ENCODE measurements around the gene SPTLC2. TPM values are rescaled to one million over a fixed set of nuclear protein-coding genes. Genes with fewer than 3 reads are reported as not detected.
A peak's percentile ranks its signal among the peaks of the same experiment; 100 is the strongest.

Gene SPTLC2
- total RNA-seq, 4 donors from 2014 or later: 13.2 to 35.2 (median 20.5) TPM

DNA sequence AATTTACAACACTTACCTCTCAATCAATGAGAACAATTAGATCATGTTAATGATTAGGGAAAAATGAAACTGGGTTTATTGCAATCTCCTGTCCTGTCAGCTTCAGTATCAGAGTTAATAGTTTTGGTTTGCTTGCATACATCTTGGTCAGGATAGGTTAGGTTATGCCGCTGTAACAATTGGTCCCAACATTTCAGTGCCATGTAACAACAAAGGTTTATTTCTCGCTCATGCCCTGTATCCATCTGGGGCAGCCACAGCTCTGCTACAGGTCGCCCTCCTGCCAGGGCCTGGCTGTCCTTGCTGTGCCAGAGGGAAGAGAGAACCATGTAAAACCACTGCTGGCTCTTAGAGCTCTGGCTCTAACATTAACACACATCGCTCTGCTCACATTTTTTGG is 30.5 kb upstream of the SPTLC2 start:
- H3K36me3 ChIP-seq: no peaks in the 10 kb centered on the region
- TF ChIP-seq, protein P1, sequence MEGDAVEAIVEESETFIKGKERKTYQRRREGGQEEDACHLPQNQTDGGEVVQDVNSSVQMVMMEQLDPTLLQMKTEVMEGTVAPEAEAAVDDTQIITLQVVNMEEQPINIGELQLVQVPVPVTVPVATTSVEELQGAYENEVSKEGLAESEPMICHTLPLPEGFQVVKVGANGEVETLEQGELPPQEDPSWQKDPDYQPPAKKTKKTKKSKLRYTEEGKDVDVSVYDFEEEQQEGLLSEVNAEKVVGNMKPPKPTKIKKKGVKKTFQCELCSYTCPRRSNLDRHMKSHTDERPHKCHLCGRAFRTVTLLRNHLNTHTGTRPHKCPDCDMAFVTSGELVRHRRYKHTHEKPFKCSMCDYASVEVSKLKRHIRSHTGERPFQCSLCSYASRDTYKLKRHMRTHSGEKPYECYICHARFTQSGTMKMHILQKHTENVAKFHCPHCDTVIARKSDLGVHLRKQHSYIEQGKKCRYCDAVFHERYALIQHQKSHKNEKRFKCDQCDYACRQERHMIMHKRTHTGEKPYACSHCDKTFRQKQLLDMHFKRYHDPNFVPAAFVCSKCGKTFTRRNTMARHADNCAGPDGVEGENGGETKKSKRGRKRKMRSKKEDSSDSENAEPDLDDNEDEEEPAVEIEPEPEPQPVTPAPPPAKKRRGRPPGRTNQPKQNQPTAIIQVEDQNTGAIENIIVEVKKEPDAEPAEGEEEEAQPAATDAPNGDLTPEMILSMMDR (IDR thresholded peaks at IDR 0.05): no peak
- TF ChIP-seq POLR2AphosphoS5 (IDR thresholded peaks at IDR 0.05) (no peak), POLR2A (IDR thresholded peaks at IDR 0.05) (no peak), EP300 (IDR thresholded peaks at IDR 0.05) (no peak)
- H3K4me1 ChIP-seq: peaks cover 0 to 9% (median 3%) of the 10 kb centered on the region in 3 donors
- ATAC-seq: no peak
- H3K27me3 ChIP-seq: no peaks in the 10 kb centered on the region
- H3K4me3 ChIP-seq: no peak overlapping the region
- no peak overlapping the region for H3K27ac ChIP-seq
- WGBS, 2 donors (ENCODE audit: low coverage in 1 of 2): 80 to 89% methylated on average over 3 to 4 of the region's 4 CpGs
- H3K9me3 ChIP-seq: no peaks in the 10 kb centered on the region

DNA sequence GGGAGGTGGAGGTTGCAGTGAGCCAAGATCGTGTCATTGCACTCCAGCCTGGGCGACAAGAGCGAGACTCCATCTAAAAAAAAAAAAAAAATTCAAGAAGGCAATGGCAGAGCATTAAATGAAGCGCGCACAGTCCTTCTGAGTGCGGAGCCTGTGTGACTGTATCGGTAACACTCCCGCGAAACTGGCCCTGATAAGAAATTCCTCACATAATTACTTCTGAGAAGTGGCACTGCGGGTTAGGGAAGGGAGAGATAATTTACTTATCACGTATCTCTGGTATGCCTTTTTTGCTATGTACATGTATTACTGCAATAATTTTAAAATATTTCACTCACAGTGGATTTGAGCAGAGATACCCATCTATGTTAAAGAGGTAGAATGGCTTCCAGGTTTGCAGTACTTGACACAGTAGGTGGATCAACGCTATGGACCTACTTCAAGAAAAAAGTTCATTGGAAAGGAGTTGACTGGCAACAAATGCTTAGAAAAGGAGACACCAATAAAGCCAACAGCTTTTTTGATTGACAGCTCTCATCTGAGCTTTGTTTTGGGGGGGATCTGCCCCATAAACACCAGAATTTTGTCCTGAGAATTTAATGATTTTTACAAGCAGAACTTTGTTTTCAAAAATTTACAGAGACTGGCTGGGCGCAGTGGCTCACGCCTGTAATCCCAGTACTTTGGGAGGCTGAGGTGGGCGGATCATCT is 29.2 kb upstream of the SPTLC2 start:
- Histone ChIP-seq H3K36me3 (no peaks in the 10 kb centered on the region), H3K9me3 (no peaks in the 10 kb centered on the region), H3K4me3 (no peak overlapping the region), H3K4me1 (peaks cover 0 to 20% (median 3%) of the 10 kb centered on the region in 3 donors), H3K27me3 (no peaks in the 10 kb centered on the region), H3K27ac (no peak overlapping the region)
- no peak for ATAC-seq
- WGBS, 2 donors (ENCODE audit: low coverage in 1 of 2): 81 to 87% methylated on average over 10 to 14 of the region's 15 CpGs
- TF ChIP-seq POLR2A (IDR thresholded peaks at IDR 0.05): no peak
- TF ChIP-seq, protein P1 (IDR thresholded peaks at IDR 0.05): no peak
- TF ChIP-seq POLR2AphosphoS5 (IDR thresholded peaks at IDR 0.05): no peak
- TF ChIP-seq EP300 (IDR thresholded peaks at IDR 0.05): no peak

DNA sequence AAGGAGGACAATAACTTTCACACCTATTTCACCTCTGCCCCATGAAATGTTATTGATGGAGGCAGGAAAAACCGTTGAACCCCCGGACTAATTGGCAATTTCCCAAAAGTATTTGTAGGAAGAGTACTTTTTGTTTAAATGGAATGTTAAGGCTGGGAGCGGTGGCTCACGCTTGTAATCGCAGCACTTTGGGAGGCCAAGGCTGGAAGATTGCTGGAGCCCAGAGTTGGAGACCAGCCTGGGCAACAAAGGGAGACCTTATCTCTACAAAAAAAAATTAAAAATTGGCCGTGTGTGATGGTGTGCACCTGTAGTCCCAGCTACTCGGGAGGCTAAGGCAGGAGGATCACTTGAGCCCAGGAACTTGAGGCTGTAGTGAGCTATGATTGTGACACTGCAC is 26.0 kb upstream of the SPTLC2 start:
- peak overlapping the region in 3 of 4 donors; percentile 79 to 83 (median 80) for H3K27ac ChIP-seq
- WGBS, 2 donors (ENCODE audit: low coverage in 1 of 2): 46 to 54% methylated on average over 5 to 7 of the region's 7 CpGs
- ATAC-seq: no peak
- no peaks in the 10 kb centered on the region for H3K27me3 ChIP-seq
- H3K4me3 ChIP-seq: peak overlapping the region; percentile 17 to 52
- H3K9me3 ChIP-seq: no peaks in the 10 kb centered on the region
- H3K36me3 ChIP-seq: no peaks in the 10 kb centered on the region
- no peak for TF ChIP-seq POLR2AphosphoS5 (IDR thresholded peaks at IDR 0.05)
- TF ChIP-seq POLR2A (IDR thresholded peaks at IDR 0.05): no peak
- no peak for TF ChIP-seq EP300 (IDR thresholded peaks at IDR 0.05)
- TF ChIP-seq, protein P1 (IDR thresholded peaks at IDR 0.05): no peak
- peaks cover 0 to 20% (median 3%) of the 10 kb centered on the region in 3 donors for H3K4me1 ChIP-seq

DNA sequence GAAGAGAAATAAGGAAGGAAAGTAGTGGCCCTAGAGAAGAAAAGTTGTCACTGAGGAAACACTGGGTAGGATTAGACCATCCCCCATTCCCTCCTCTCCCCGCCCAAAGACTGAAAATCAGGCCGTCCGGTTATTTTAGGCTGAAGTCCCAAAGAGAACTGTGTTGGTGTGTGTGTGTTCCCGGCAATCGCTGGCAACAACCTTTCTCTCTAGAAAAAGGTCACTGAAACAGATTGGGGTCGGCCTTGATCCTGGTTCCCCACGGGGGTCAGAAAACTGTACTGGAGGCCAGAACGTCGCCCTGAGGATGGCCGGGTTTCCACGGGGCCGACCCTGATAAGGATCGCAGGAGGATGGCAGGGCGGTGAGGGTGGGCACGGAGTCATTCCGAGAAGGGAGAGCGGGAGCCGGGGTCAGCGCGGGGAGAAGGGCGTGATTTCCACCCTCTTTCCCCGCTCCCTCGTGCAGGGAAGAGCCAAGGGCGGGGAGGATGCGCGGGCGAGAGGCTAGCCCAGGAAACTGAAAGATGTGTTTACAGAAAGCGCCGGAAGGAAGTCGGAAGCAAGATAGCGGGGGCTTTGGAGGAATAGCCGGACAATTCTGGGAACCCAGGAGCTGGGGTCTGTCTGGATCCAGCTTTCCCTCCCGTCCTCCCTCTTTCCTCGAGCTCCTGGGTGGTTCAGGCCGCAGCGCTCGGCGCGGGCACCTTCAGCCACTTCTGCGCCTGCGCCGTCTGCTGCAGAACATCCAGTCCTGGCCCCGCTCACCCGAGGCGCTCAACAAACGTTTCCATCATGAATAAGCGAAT is 25.3 kb upstream of the SPTLC2 start:
- Histone ChIP-seq H3K9me3 (no peaks in the 10 kb centered on the region), H3K27ac (peak overlapping the region; percentile 10 to 83 (median 80)), H3K4me1 (peaks cover 0 to 20% (median 3%) of the 10 kb centered on the region in 3 donors), H3K36me3 (no peaks in the 10 kb centered on the region), H3K27me3 (no peaks in the 10 kb centered on the region), H3K4me3 (peak overlapping the region; percentile 17 to 52)
- WGBS, 2 donors (ENCODE audit: low coverage in 1 of 2): 13 to 16% methylated on average over 5 to 25 of the region's 47 CpGs
- TF ChIP-seq POLR2A (IDR thresholded peaks at IDR 0.05): peak in 1 of 2 donors; percentile 23
- TF ChIP-seq, protein P1 (IDR thresholded peaks at IDR 0.05): no peak
- peak; percentile 89 for ATAC-seq

All from gastroesophageal sphincter (tissue), 4 donors.